ENCODE measurements around the gene RAB8A.
"Not testable (repeated sequence)": the region's sequence is repeated elsewhere in the genome, so short reads cannot be mapped to it uniquely, and the experiment has no call there.

RAB8A gene

DNA sequence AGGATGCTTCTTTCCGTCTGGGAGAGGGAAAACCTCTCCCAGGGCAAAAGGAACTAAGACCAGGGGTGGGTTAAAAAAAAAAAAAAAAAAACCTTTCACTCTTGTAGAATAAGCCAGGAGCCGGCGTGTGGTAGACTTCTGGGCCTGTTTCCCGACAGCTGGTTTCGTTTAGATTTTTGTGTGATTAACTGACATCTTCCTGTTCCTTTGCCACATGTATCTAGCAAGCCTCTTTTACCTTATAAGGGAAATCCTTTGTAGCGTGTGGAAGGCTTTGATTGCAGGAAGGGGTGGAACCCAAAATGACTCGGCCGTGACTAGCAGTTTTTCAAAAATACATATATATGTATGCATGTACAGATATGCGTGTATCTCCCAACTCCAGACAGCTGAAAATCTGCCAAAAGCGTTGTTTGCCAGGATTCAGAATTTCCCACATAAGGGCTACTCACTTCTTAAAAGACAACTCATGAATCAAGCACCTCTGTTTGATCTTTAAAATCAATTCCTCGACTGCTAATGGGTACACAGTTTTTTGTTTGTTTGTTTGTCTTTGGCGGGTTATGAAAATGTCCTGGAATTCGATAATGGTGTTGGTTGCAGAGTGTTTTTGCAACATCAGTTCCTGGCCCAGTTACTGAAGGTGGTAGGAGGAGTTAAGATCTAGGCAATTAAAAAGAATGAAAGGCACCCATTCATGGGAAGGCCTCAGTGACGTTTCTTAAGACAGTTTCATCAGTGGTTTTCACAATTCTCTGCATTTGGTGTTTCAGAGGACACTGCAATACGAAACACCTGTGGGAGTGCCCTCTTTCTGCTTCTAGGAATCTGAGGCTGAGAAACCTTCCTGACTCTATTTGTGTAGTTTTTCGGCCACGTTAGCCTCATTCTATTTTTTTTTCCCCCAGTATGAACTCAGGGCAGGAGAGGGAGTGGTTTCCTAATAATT, 32.7 kb upstream of the RAB8A start:
- no peak for DNase-seq

DNA sequence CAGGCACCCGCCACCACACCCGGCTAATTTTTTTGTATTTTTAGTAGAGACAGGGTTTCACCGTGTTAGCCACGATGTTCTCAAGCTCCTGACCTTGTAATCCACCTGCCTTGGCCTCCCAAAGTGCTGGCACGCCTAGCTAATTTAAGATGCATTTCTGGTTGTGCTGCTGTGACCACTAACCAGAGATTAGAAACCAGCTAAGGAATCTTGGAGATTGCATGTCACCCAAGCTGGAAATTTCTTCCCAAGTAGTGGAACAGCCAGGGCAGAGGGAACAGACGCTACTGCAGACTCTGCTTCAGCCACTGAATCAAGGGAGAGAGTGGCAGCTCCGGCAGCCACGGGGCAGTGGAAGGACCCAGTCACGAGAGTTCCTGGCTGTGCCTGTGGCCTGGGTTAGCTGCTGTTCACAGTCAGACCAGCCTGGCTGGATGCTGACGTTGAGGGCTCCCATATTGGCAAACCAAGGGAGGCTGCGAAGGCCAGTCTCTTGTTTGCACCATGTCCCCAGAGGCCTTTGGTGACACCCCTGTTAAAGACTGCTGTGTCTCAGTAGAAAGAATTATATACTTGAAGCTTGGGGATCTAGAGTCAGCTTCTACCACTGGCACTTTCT, 27.5 kb upstream of the RAB8A start:
- DNase-seq: no peak

- DNase-seq: no peak
These were observed 26.6 kb upstream of the RAB8A start for GRCh38 chr19:16085115-16085514.

GRCh38 chr19:16087404-16087803, 24.3 kb upstream of the RAB8A start:
- DNase-seq: not testable (repeated sequence)

- DNase-seq: no peak
These were observed 23.7 kb upstream of the RAB8A start for GRCh38 chr19:16087940-16088339.

GRCh38 chr19:16088351-16089009, 23.2 kb upstream of the RAB8A start:
- no peak for DNase-seq

GRCh38 chr19:16089010-16089846, 22.5 kb upstream of the RAB8A start:
- DNase-seq: no peak

- no peak for DNase-seq
These were observed 19.9 kb upstream of the RAB8A start for GRCh38 chr19:16091546-16092475.

DNA sequence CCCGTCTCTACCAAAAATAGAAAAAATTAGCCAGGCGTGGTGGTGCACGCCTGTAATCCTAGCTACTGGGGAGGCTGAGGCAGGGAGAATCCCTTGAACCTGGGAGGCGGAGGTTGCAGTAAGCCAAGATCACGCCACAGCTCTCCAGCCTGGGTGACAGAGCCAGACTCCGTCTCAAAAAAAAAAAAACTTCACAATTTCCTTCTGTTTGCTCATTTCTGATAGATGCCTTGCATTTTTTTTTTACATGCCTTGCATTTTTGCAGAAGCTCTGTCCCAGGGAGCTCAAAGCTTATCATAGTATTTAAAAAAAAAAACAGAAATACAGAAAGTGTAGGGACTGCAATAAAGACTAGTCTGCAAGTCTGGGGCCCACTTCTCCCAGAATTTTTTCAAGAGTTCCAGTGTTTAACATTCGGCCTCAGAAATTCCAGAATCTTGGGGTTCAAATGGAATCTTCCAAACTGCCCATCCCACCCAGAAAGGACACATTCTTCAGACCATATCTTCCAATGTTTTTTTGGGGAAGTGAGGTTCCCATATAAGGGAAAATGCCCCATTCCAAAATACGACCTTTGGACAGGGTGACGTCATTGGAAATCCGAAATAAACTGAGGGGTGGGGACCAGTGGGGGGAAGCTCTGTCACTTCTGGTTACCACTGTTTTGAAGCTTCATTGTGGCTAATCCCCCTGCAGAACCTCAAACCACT, 17.2 kb upstream of the RAB8A start:
- no peak for DNase-seq

GRCh38 chr19:16095071-16095571, 16.6 kb upstream of the RAB8A start:
- no peak for DNase-seq

- no peak for DNase-seq
These were observed 15.3 kb upstream of the RAB8A start for GRCh38 chr19:16096280-16096855.

GRCh38 chr19:16098416-16098768, 13.3 kb upstream of the RAB8A start:
- no peak for DNase-seq

DNA sequence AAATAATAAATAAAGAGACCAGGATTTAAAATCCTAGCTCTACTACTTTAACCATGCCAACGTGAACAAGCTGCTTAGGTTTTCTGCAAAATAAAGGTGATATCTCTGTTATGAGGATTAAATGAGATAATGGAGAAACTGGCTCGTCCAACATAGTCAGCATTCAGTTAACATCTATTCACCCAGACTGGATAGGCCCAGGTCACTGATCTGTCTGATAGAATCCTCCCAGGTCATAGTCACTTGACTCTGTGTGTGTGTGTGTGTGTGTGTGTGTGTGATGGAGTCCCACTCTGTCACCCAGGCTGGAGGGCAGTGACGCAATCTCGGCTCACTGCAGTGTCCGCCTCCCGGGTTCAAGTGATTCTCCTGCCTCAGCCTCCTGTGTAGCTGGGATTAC, 12.9 kb upstream of the RAB8A start:
- DNase-seq: no peak

GRCh38 chr19:16099314-16099965, 12.2 kb upstream of the RAB8A start:
- not testable (repeated sequence) for DNase-seq

DNA sequence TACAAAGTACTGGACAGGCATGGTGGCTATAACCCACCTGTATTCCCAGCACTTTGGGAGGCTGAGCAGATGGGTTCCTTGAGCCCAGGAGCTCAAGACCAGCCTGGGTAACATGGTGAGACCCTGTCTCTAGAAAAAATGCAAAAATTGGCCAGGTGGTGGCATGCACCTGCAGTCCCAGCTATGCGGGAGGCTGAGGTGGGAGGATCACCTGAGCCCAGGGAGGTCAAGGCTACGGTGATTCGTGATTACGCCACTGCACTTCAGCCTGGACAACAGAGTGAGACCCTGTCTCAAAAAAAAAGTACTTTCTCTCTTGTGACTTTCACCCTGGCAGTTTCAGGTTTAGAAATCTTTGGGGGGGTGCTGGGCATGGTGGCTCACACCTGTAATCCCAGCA, 11.2 kb upstream of the RAB8A start:
- no peak for DNase-seq

DNA sequence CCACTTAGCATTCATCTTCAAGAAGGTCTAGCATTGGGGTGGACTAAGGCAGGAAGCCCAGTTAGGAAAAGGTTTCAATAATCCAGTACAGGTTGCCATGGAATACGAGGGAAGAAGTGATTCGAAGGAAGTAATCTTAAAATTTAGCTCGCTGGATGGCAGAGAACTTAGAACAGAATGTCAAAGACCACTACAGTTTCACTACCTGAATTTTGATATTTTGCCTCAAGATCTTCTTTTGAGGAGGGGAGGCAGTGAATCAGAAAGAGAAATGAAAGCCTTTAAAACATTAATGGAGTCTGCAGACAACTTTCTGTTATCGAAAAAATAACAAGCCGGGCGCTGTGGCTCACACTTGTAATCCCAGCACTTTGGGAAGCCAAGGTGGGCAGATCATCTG, 7.0 kb upstream of the RAB8A start:
- no peak for DNase-seq

DNA sequence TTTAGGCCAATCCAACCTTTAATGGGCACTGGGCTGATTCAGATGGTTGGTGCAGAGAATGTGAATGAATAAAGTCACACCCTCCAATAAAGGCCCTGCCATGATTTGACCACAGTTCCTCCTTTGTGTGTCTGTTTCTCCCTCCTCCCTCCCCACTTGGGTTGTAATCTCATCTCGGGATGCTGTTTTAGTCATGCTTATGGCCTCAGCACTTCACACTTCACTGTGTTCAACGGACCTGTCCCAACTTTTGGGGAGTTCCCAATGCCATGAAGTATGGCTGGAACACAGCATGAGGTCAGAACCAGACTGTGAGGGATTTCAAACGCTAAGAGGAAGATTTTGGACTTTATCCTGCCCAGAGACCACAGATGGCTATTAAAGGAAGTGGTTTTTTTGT, 5.6 kb upstream of the RAB8A start:
- no peak for DNase-seq

DNA sequence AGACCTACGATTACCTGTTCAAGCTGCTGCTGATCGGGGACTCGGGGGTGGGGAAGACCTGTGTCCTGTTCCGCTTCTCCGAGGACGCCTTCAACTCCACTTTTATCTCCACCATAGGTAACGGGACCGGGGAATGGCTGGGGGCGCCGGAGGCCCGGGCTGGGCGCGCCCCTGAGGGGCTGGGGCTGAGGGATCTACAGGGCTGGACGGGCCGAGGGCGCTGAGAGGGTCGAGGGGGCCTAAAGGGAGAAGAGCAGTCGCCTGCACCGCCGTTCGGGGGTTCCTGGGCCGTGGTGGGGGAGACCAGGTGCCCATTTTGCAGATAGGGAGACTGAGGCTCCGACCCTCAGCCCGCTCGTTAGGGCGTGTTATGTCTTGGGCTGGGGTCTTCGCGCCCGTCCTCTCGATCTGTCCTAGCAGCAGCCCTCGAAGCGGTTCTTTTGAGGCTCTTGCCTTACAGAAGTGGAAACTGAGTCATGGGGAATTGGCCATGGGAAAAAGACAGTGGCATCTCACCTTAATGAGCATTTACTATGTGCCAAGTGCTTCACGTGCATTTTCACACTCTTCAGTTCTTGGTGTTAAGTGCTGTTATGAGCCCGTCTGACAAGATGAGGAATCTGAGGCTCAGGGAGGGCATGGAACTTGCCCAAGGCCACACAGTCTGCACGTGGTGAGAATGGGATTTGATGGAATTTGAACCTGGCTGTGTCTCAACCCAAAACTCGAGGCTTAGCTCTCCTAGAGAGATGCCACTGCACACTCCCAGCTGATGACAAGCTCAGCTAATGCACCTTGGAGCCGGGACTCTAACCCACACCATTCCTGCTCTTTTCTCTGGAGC, 442 bp downstream of the RAB8A start:
- DNase-seq: no peak

GRCh38 chr19:16112778-16113177, 1.1 kb downstream of the RAB8A start:
- DNase-seq: no peak

All from SHP77 treated with DMSO at 0.1 percent for 48 hours (cell line).